ENCODE measurements around the gene IPO9.

The IPO9 gene

DNA sequence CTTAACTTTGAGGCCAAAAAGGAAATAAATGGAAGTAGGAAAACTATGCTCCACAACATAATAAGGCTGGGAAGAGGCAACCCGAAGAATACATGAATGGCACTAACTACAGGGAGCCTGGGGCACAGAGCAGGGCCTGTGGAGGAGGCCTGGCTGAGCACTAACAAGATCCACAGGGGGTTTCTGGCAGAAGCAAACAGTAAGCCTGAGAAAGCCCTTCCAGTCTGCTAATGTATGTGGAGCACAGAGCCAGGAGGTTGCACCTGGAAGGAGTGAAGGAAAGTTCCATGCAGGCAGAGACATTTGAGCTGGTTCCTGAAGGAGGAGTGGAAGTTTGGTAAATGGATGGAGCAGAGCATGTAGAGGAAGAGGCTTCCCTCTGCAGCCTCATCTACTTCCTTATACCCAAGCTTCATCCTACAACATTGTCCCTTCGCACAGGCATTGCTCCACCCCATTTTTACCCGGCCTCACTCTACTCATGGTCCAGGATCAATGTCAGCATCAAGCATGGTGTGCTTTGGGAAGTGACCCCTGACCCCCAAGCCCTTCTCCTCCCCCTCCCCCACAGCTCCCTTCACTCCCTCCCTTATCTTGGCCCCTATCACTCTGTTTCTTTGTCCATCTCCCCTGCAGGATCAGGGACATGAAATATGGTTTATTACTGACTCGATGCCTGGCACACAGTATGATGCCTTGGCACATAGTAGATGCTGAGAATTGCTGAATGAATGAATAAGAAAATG is 83.0 kb downstream of the IPO9 start:
- FAIRE-seq, result no peak

DNA sequence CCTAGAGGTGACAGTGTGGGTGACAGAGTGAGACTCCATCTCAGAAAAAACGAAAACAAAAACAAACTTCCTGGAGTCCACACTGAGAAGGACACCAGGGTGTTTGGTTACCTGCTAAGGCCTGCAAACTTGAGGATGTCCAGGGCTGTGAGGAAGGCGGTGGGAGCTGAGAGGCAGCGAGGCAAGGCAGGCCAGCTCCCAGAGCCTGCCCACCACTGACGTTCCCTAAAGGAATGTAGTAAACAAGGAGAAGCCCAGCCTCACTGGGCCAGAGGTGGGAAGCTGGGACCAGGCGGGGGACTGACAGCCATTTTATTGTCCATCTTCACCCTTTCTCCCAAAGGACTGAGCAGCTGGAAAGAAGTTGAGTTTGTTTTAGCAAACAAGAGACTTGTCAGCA is 83.9 kb downstream of the IPO9 start:
- FAIRE-seq, result no peak

DNA sequence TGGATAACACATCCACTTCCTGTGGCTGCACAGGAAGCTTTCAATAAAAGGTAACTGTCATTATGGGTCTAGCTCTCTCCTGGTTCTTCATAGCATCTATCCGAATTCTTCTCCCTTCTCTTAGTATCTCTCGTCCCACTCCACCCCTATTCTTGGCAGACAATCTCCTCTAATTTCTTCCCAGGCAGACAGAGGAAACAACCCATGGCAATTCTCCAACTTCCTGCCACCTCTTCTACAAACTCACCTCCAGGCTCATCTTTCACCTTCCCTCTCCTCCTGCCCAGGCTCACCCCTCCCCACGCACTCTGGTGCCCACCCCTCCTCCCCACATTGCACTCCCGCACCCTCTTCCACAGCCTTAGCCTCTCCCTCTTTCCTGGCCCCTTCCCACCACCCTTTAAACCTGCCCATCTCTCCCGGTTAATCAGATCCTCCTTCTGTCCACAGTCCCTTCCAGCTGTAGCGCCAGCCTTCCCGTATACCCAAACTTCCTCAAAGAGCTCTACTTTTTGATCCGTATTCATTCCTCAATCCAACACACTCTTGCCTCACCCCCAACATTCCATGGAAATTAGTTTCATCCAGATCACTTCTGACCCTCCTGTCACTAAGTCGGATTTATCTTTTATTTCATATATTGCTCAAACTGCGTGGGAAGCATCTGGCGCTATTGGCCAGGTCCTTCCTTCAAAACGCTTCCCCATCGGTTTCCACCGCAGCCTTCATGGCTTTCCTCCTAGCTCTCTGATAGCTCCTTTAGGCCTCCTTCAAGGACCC is 85.7 kb downstream of the IPO9 start:
- FAIRE-seq, result no peak

GRCh38 chr1:201916649-201917249 is 87.8 kb downstream of the IPO9 start:
- no peak for FAIRE-seq

DNA sequence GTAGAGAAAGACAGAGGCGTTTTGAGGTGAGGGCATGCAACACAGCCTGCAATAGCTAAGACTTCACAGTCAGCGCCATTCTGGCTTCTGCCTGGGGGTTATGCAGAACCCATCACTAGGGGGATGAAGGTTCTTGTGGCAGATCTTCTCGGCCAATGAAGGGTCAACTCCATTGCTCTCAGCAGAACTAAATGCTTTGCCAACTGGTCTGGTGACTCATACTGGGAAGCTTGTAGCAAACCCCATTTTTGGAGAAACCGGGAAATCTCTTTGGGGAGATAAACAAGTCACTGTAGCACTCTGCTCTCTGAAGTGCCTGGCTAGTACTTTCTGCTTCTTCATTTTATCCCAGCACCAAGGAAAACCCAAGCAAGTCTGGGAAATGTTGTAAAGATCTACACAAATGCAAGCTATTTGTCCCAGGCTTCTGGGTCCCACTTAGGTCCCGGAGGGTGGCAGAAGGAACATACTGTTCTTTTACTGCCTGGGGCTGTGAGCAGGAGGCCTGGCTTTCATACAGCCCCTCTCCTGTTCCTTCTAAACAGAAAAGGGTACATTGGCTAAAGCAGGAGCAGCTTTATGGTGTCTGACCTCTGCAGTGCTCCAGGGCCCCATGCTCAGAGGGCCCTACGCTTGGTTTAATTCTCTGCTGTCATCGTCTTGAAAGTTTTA is 88.5 kb downstream of the IPO9 start:
- FAIRE-seq, result no peak

GRCh38 chr1:201918343-201918742 is 89.4 kb downstream of the IPO9 start:
- FAIRE-seq, result no peak

GRCh38 chr1:201921952-201922558 is 93.1 kb downstream of the IPO9 start:
- FAIRE-seq, result no peak

DNA sequence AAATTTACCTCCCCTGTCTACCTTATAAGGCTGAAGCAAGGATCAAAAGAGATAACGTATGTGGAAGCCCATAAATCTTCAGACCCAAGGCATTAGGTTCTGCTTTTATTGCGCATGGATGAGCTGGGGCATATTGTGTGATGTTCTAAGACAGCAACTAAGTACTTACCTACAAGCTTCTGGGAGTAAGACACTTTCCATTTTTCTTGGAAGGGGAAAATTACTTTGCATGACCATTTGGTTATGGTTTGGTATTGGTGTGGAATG is 96.3 kb downstream of the IPO9 start:
- no peak for FAIRE-seq

DNA sequence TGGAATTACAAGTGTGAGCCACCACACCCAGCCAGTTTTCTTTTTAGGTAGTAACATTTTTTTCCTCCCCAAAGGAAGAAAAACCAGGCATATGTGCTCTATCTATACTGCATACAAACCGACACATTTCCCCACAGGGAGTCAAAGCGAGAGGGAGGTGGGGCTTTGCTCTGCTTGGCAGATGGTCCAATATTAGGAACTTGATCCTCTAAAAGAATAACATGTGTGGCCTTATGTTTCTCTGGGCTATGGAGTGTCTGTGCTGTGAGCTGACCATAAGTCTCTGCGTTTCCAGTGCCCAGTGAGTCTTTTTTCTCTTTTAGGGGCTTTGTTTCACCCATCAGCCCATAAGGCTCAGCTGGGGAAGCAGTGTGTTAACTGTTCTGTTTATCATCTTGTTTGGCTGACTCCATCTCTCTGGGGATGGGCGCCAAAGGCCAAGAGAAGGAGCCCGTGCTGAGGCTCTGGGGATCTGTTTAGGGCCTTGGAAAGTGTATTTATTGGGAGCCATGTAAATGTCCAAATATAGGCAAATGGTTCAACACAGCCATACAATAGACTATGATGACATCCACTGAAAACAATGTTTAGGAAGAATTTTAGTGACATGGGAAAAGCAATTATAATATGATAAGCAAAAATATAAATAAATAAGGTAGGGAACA is 97.2 kb downstream of the IPO9 start:
- FAIRE-seq, result no peak

DNA sequence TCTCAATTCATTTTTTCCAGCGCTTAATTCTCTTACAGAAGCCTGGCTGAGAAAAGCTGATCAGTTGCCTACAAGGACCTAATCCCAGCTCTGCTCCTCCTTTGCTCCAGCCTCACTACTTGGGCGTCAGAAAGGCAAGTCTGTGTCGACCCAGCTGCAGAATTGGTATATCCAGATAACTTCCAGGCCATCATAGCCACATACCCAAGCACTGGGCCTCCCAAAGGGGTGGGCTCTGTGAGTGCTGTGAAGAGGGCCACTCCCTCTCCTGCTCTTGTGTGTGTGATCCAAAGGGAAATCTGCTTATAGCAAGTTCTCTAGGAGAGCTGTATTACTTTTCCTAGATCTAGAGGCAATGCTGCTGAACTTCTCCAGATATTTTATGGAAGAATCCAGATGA is 99.3 kb downstream of the IPO9 start:
- FAIRE-seq, result no peak

DNA sequence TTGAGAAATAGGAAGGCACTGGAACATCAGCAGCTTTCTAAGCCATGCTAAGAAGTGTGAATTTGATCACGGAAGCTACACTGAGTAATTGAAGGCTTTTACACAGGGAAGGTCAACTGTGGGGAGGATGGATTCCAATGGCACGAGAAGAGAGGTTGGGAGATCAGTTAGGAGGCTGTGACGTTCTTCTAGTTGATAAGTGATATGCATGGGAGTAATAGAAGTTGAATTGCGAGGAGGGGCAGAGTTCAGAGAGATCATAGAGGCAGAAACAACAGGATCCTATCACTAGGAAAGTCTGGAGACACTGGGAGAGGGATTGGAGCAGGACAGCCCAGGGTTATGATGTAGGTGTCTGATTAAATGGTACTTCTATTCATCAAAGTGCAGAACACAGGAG is 101.2 kb downstream of the IPO9 start:
- no peak for FAIRE-seq

- FAIRE-seq, result no peak
Measured at GRCh38 chr1:201930803-201931202, 101.8 kb downstream of the IPO9 start.
